Stimulated activated naive B cell treated with anti-CD40 and anti-IgM and Interleukin-4, amounts not matched to agents 10 μg/mL and 1 μg/mL and 100 μg/mL, for 72 hours (primary cell): ENCODE data around the gene TMEM82.
"Not testable (repeated sequence)": the region's sequence is repeated elsewhere in the genome, so short reads cannot be mapped to it uniquely, and the experiment has no call there.

ENCODE experiments used
- ATAC-seq, 2 donors: fragments of 150-1000 bp; cut with Tn5 transposase; replicated peaks; 2 replicates each; pipeline ENCODE4 v1.10.0; 2021; ENCODE audit warnings: moderate library complexity in 1 of 2
- DNase-seq: peaks from one replicate; pipeline ENCODE4 v3.0.0; 2021
- H3K27ac Mint-ChIP-seq: one replicate; pipeline ENCODE4 v1.8.0; 2022; ENCODE audit warnings: mild to moderate bottlenecking, mixed read lengths
- H3K27me3 Mint-ChIP-seq, 2 donors: one replicate each; pipeline ENCODE4 v1.8.0; 2022; ENCODE audit warnings: mixed read lengths in 2 of 2
- H3K36me3 Mint-ChIP-seq, 2 donors: one replicate each; pipeline ENCODE4 v1.8.0; 2022; ENCODE audit warnings: mixed read lengths in 2 of 2, mild to moderate bottlenecking in 1 of 2
- H3K4me1 Mint-ChIP-seq, 2 donors: one replicate each; pipeline ENCODE4 v1.8.0; 2022; ENCODE audit warnings: mixed read lengths in 2 of 2, mild to moderate bottlenecking in 1 of 2
- H3K4me3 Mint-ChIP-seq, 2 donors: one replicate each; pipeline ENCODE4 v1.8.0; 2022; ENCODE audit warnings: mild to moderate bottlenecking in 2 of 2, mixed read lengths in 2 of 2, moderate library complexity in 1 of 2
- H3K9me3 Mint-ChIP-seq, 2 donors: one replicate each; pipeline ENCODE4 v1.8.0; 2022; ENCODE audit warnings: mixed read lengths in 2 of 2, mild to moderate bottlenecking in 1 of 2

TMEM82 gene

DNA sequence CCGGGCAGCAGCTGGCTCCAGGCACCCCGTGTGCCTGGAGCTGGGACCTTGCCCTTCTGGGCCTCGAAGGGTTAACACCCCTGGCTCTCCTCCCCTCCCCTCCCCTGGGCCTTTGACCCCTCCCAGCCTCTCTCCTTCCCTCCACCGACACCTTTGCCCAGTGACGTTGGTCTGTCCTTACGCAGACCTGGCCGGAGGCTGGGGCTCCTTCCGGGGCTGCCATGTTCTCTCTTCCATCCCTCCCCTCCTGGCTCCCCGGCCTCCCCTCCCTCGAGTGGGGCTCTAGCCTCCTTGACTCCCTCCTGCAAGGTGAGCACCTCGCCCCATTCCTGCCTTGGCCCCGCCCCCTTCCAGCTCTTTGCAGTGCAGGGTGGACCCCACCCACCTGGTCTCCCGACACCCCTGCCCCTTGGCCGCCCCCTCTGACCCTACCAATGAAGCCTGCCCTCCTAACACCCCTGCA lies at the start of gene TMEM82:
TSS of gene TMEM82 (plus strand) at position 161 of the 463 bp plus-strand sequence. CDS start at position 222, 61 bp downstream.
- DNase-seq (no peak), ATAC-seq (no peak)
- peaks cover 1 to 5% of the 10 kb centered on the region in 2 donors for H3K36me3 Mint-ChIP-seq
- H3K27me3 Mint-ChIP-seq = peaks cover 0 to 5% of the 10 kb centered on the region in 2 donors
- peaks cover 5 to 8% of the 10 kb centered on the region in 2 donors for H3K4me1 Mint-ChIP-seq
- H3K27ac Mint-ChIP-seq = peak within 1 kb of the TSS; percentile 38
- H3K9me3 Mint-ChIP-seq = no peaks in the 10 kb centered on the region
- no peak within 1 kb of the TSS for H3K4me3 Mint-ChIP-seq

DNA sequence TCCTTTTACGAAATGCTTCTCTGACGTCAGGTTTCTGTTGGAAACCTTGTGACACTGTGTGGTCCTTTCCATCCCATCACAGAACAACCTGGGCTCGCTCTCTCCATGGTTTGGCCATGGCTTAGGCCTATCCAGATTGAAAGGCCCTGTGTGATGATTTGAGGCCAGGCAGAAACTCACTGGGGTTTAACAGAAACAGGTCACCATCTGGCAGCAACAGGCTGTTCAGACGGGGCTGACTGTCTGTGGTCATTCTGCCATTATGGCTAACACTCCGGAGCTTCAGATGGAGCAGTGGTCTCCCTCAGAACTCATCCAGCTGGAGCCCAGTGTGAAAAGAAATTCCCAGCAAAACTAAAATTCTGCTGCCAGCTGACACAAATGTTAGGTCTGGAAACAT lies 48.9 kb upstream of the TMEM82 start:
- DNase-seq (no peak), ATAC-seq (no peak)
- no peak overlapping the region for H3K4me3 Mint-ChIP-seq
- H3K36me3 Mint-ChIP-seq = peaks cover 20 to 32% of the 10 kb centered on the region in 2 donors
- H3K27ac Mint-ChIP-seq = peak overlapping the region; percentile 80
- H3K9me3 Mint-ChIP-seq = no peaks in the 10 kb centered on the region
- H3K4me1 Mint-ChIP-seq = peaks cover 44 to 70% of the 10 kb centered on the region in 2 donors
- no peaks in the 10 kb centered on the region for H3K27me3 Mint-ChIP-seq

DNA sequence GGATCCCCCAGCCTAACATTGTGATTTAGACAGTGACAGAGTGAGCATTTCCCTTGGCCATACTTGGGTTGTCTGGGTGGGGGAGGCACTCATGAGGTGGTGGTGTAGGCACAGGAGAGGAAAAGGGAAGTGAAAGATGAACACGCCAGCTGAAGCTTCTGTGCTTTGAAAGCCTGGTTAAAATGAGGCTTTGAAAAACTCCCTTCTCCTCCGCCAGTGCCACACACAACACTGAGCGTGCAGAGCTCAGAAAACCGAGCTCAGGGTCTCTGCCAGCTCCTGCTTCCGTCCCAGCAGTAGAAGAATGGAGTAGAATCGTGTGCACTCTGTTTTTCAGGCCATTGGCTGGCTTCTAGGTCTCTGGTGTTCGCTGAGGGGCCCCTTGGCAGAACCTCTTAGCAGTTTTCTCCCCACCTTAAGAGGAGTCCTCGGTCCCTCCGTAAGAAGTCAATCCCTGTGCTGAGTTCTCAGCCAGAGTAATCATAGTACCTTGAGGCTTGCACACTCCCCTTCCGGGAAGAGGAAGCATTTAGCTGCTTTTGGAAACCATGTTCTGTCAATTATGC lies 45.3 kb upstream of the TMEM82 start:
- peak overlapping the region; percentile 98 for H3K27ac Mint-ChIP-seq
- DNase-seq (peak; percentile 80), ATAC-seq (peak; percentile 99)
- H3K27me3 Mint-ChIP-seq = no peaks in the 10 kb centered on the region
- peak overlapping the region; percentile 85 for H3K4me3 Mint-ChIP-seq
- peaks cover 37 to 64% of the 10 kb centered on the region in 2 donors for H3K4me1 Mint-ChIP-seq
- H3K36me3 Mint-ChIP-seq = peaks cover 17 to 29% of the 10 kb centered on the region in 2 donors
- no peaks in the 10 kb centered on the region for H3K9me3 Mint-ChIP-seq

DNA sequence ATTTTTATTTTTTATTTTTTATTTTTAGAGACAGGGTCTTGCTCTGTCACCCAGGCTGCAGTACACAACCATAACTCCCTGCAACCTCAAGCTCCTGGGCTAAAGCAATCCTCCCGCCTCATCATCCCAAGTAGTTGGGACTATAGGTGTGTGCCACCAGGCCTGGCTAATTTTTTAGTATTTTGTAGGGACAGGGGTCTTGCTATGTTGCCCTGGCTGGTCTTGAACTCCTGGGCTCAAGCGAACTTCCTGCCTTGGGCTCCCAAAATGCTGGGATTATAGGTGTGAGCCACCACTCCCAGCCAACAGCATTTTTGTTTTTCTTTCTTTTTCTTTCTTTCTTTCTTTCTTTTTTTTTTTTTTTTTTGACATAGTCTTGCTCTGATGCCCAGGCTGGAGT lies 44.1 kb upstream of the TMEM82 start:
- H3K4me3 Mint-ChIP-seq = peak overlapping the region in 1 of 2 donors; percentile 58
- DNase-seq (no peak), ATAC-seq (no peak)
- H3K9me3 Mint-ChIP-seq = no peaks in the 10 kb centered on the region
- peaks cover 38 to 61% of the 10 kb centered on the region in 2 donors for H3K4me1 Mint-ChIP-seq
- H3K27me3 Mint-ChIP-seq = no peaks in the 10 kb centered on the region
- peak overlapping the region; percentile 86 for H3K27ac Mint-ChIP-seq
- peaks cover 16 to 31% of the 10 kb centered on the region in 2 donors for H3K36me3 Mint-ChIP-seq

DNA sequence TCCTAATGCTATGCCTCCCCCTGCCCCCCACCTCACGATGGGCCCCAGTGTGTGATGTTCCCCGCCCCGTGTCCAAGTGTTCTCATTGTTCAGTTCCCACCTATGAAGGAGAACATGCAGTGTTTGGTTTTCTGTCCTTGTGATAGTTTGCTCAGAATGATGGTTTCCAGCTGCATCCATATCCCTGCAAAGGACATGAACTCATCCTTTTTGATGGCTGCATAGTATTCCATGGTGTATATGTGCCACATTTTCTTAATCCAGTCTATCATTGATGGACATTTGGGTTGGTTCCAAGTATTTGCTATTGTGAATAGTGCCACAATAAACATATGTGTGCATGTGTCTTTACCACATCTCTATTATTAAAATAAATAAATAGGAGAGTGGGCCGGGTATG lies 43.0 kb upstream of the TMEM82 start:
- ATAC-seq, H3K9me3 Mint-ChIP-seq, H3K4me3 Mint-ChIP-seq, H3K27ac Mint-ChIP-seq, DNase-seq, H3K27me3 Mint-ChIP-seq: not testable (repeated sequence)
- Mint-ChIP-seq H3K4me1 (peaks cover 37 to 62% of the 10 kb centered on the region in 2 donors), H3K36me3 (peaks cover 11 to 31% of the 10 kb centered on the region in 2 donors)

DNA sequence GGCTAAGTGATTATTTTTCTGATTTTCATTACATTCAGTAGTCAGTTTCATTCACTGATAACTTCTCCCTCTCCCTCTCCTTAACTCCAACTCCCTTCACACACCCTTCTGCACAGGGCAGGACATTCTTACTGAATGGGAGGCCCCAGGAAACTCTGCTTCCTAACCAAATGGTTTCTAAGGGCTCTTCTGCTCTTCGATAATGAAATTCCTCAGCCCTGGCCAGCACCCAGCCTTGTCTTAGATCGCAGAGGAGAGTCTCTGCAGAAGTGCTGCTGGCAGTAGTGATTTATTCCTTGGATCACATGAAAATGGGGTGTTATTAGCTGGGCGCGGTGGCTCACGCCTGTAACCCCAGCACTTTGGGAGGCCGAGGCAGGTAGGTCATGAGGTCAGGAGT lies 41.8 kb upstream of the TMEM82 start:
- peaks cover 29 to 60% of the 10 kb centered on the region in 2 donors for H3K4me1 Mint-ChIP-seq
- no peaks in the 10 kb centered on the region for H3K27me3 Mint-ChIP-seq
- H3K36me3 Mint-ChIP-seq = peaks cover 7 to 36% of the 10 kb centered on the region in 2 donors
- H3K27ac Mint-ChIP-seq = no peak overlapping the region
- ATAC-seq (no peak), DNase-seq (no peak)
- no peaks in the 10 kb centered on the region for H3K9me3 Mint-ChIP-seq
- no peak overlapping the region for H3K4me3 Mint-ChIP-seq

DNA sequence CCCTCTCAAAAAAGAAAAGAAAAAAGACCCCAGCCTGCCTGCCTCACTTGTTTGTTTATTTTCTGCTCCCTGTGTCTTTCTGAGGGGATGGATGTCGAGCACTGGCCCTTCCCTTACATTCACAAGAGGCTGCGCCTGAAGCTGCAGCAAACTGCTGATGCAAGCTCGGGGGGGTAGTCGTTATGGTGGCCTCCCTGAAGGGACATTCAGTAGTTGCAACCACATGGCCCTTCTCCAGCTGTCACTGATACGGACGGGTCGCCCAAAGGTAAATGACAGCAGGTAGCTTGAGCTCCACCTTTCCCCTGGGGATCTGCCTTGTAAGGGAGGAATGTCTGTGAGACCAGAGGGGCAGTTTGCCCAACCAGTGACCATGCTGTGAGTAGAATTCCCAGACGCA lies 40.5 kb upstream of the TMEM82 start:
- peaks cover 13 to 39% of the 10 kb centered on the region in 2 donors for H3K36me3 Mint-ChIP-seq
- H3K27me3 Mint-ChIP-seq = no peaks in the 10 kb centered on the region
- DNase-seq (no peak), ATAC-seq (no peak)
- H3K4me3 Mint-ChIP-seq = no peak overlapping the region
- H3K27ac Mint-ChIP-seq = no peak overlapping the region
- H3K4me1 Mint-ChIP-seq = peaks cover 26 to 57% of the 10 kb centered on the region in 2 donors
- H3K9me3 Mint-ChIP-seq = no peaks in the 10 kb centered on the region

DNA sequence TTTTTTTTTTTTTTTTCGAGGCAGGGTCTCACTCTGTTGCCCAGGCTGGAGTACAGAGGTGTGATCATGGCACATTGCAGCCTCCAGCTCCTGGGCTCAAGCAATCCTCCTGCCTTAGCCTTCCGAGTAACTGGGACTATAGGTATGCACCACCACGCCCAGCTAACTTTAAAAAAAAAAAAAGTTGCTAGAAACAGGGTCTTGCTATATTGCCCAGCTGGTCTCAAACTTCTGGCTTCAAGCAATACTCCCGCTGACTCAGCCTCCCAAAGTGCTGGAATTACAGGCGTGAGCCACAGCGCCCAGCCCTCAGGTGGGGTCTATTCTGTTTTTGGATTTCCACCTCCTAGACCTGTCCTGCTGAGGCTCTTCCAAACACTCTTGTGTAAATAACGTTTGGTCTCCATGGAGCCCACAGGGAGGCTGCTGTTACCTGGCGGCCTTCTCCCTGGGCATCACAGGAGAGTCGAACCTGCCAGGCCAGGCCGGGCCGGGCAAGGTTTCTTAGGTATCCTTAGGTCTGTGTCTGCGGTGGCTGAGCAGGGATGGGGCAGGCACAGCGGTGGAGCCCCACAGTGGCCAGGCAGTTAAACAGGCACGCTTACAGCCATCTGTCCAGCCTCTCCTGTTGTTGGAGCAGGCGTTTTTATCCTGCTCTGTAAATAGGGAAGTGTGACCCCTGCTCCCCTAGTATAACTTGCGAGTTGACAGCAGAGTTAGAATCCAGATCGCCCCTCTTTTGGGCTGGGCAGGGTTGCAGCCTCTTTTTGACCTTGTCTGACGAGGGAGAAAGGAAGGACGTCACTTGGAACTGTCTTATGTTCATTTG lies 39.4 kb upstream of the TMEM82 start:
- DNase-seq (no peak), ATAC-seq (no peak)
- no peaks in the 10 kb centered on the region for H3K9me3 Mint-ChIP-seq
- H3K27me3 Mint-ChIP-seq = no peaks in the 10 kb centered on the region
- H3K4me1 Mint-ChIP-seq = peaks cover 25 to 49% of the 10 kb centered on the region in 2 donors
- no peak overlapping the region for H3K4me3 Mint-ChIP-seq
- H3K27ac Mint-ChIP-seq = peak overlapping the region; percentile 65
- peaks cover 18 to 44% of the 10 kb centered on the region in 2 donors for H3K36me3 Mint-ChIP-seq

DNA sequence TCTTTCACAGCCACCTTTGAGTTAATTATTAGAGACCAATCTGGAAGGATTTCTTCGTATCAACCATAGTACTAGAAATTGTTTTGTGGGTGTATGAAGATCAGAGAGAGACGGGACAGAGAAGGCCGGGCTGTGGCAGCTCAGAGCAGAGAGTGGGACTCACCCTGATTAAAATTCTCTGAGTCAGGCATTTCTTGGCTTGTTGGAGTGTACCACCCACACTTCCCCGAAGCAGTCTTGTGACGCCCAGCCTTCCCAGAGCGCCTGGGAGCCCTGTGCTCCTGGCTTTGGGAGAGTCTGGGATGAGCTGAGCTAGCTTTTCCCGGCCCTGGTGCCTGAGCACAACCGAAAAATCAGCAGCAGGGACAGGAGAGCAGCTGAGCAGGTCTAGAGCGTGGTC lies 38.7 kb upstream of the TMEM82 start:
- Mint-ChIP-seq H3K9me3 (no peaks in the 10 kb centered on the region), H3K4me3 (no peak overlapping the region), H3K36me3 (peaks cover 18 to 44% of the 10 kb centered on the region in 2 donors), H3K27me3 (no peaks in the 10 kb centered on the region), H3K27ac (peak overlapping the region; percentile 65), H3K4me1 (peaks cover 25 to 49% of the 10 kb centered on the region in 2 donors)
- ATAC-seq (no peak), DNase-seq (no peak)

DNA sequence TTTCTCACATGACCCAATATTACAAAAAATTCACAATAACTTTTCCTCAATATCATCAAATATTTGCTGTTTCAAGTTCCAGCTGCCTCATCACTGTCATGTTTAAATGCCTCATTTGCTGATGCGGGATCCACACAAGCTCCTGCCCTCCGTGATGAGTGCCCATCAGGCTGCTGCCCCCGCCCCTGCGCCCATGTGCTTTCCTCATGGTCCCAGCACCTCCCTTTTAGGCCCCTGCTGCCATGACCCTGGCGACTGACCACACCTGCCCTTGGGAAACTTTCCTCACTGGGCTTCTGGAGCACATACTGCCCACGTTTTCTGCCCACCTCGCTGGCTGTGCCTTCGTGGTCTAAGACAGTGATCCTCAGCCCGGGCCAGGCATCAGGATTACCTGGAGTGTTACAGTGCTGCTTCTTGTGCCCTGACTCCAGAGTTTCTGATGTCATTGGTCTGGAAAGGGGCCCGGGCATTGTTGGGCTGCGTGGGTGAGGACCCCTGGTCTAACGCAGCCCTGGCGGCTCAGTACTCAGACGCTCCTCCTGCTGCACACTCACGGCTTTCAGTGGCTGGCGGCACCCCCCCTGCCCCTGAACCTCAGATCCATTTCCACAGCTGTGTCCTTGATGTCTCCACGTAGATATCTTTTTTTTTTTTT lies 37.6 kb upstream of the TMEM82 start:
- no peaks in the 10 kb centered on the region for H3K9me3 Mint-ChIP-seq
- no peak overlapping the region for H3K27ac Mint-ChIP-seq
- peaks cover 25 to 49% of the 10 kb centered on the region in 2 donors for H3K4me1 Mint-ChIP-seq
- H3K4me3 Mint-ChIP-seq = no peak overlapping the region
- peaks cover 18 to 44% of the 10 kb centered on the region in 2 donors for H3K36me3 Mint-ChIP-seq
- DNase-seq = no peak
- ATAC-seq = no peak
- no peaks in the 10 kb centered on the region for H3K27me3 Mint-ChIP-seq

DNA sequence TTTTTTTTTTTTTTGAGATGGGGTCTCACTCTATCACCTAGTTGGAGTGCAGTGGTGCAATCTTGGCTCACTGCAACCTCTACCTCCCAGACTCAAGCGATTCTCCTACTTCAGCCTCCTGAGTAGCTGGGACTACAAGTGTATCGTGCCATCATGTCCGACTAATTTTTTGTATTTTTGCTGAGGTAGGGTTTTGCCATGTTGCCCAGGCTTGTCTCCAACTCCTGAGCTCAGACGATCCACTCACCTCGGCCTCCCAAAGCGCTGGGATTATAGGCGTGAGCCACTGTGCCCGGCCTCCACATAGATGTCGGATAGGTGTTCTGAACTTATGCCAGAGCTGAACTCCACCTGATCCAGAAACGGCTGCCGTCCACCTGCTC lies 37.1 kb upstream of the TMEM82 start:
- DNase-seq = no peak
- peak overlapping the region; percentile 42 for H3K27ac Mint-ChIP-seq
- peaks cover 18 to 44% of the 10 kb centered on the region in 2 donors for H3K36me3 Mint-ChIP-seq
- no peaks in the 10 kb centered on the region for H3K9me3 Mint-ChIP-seq
- H3K4me3 Mint-ChIP-seq = no peak overlapping the region
- H3K4me1 Mint-ChIP-seq = peaks cover 25 to 47% of the 10 kb centered on the region in 2 donors
- ATAC-seq = no peak
- no peaks in the 10 kb centered on the region for H3K27me3 Mint-ChIP-seq

DNA sequence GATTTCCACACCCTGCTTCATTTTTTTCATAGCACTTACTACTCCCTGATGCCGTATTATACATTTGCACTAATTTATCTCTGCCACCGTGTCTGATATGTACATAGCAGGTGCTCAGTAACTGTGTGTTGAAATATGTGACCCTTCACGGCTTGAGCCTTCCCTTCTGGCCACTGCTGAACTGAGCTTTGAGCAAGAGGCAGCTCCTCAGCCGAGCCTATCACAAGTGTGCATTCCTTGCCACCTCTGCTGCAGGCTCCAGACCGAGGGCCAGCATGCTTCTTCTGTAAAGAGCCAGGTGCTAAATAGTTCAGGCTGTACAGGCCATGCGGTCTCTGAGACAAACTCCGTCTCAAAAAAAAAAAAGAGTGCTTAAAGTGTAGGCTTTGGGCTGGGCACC lies 35.5 kb upstream of the TMEM82 start:
- no peaks in the 10 kb centered on the region for H3K27me3 Mint-ChIP-seq
- no peak overlapping the region for H3K4me3 Mint-ChIP-seq
- no peaks in the 10 kb centered on the region for H3K9me3 Mint-ChIP-seq
- ATAC-seq (no peak), DNase-seq (no peak)
- H3K27ac Mint-ChIP-seq = no peak overlapping the region
- H3K4me1 Mint-ChIP-seq = peaks cover 25 to 44% of the 10 kb centered on the region in 2 donors
- peaks cover 15 to 42% of the 10 kb centered on the region in 2 donors for H3K36me3 Mint-ChIP-seq

DNA sequence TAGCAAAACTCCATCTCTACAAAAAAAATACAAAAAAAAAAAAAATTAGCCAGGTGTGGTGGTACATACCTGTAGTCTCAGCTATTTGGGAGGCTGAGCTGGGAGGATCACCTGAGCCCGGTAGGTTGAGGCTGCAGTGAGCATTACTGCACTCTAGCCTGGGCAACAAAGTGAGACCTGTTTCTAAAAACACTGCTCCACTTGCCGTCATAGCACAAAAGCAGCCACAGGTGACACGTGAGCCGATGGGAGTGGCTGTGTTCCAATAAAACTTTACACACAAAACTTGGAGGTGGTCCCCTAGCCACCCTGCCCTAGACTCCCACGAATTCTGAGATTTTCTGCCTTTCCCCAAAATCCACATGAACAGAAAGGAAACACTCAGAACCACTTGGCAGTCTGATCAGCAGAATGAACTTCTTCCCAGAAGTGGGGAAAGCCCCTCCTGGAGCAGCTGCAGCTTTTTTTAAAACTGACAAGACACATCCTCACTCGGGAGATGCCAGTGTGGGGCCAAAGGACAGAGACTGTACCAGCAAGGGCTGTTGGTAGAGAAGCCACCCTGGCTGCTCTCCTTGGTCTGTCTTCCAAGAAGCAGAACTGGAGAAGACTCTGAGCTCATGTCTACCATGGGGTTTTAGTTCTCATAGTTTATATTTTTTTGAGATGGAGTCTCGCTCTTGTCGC lies 34.9 kb upstream of the TMEM82 start:
- H3K9me3 Mint-ChIP-seq = no peaks in the 10 kb centered on the region
- no peak overlapping the region for H3K27ac Mint-ChIP-seq
- ATAC-seq = no peak
- H3K4me1 Mint-ChIP-seq = peaks cover 24 to 49% of the 10 kb centered on the region in 2 donors
- no peaks in the 10 kb centered on the region for H3K27me3 Mint-ChIP-seq
- no peak for DNase-seq
- H3K4me3 Mint-ChIP-seq = no peak overlapping the region
- peaks cover 15 to 37% of the 10 kb centered on the region in 2 donors for H3K36me3 Mint-ChIP-seq
